Aorta (tissue), 5 donors: Measurements from ENCODE around the gene COL4A2. TPM values are rescaled to one million over a fixed set of nuclear protein-coding genes. Genes with fewer than 3 reads are reported as not detected.

Source experiments
- ATAC-seq: fragments of 200-7000 bp; cut with Tn5 transposase; one replicate; pipeline ENCODE4 v1.9.1; 2022; ENCODE audit warnings: moderate library complexity; ENCODE audit not compliant: low FRiP score
- DNase-seq, 2 donors: peaks; one replicate each; pipeline ENCODE4 v3.0.0-alpha.2; 2020
- H3K27ac ChIP-seq, 2 donors: one replicate each; pipeline ENCODE4 v1.5.1; 2013; ENCODE audit warnings: low read length in 2 of 2, mild to moderate bottlenecking in 2 of 2, moderate library complexity in 2 of 2, control low read depth in 1 of 2, inconsistent platforms in 1 of 2, low read depth in 1 of 2
- H3K27me3 ChIP-seq, 2 donors: one replicate each; pipeline ENCODE4 v1.6.1; 2013; ENCODE audit warnings: control low read depth in 1 of 2, low read length in 1 of 2, mild to moderate bottlenecking in 1 of 2, moderate library complexity in 1 of 2; ENCODE audit not compliant: insufficient read depth in 2 of 2, control insufficient read depth in 1 of 2
- H3K36me3 ChIP-seq, 2 donors: one replicate each; pipeline ENCODE4 v1.6.1; 2013; ENCODE audit warnings: control low read depth in 1 of 2, low read length in 1 of 2, mild to moderate bottlenecking in 1 of 2; ENCODE audit not compliant: insufficient read depth in 2 of 2, control insufficient read depth in 1 of 2
- H3K4me1 ChIP-seq, 2 donors: one replicate each; pipeline ENCODE4 v1.6.1; 2013; ENCODE audit warnings: low read length in 2 of 2, control low read depth in 1 of 2, mild to moderate bottlenecking in 1 of 2, moderate library complexity in 1 of 2; ENCODE audit not compliant: insufficient read depth in 2 of 2, control insufficient read depth in 1 of 2
- H3K4me3 ChIP-seq, 2 donors: one replicate each; pipeline ENCODE4 v1.5.1; 2013; ENCODE audit warnings: low read length in 2 of 2, control low read depth in 1 of 2, mild to moderate bottlenecking in 1 of 2
- H3K9me3 ChIP-seq: one replicate; pipeline ENCODE4 v1.6.1; 2013; ENCODE audit warnings: mild to moderate bottlenecking, low read length; ENCODE audit not compliant: control insufficient read depth
- WGBS, 2 donors: extraction: QIAGEN DNeasy Blood & Tissue Kit; methylation state at CpG; one replicate each; pipeline ENCODE4 v1.1.7; 2013; 5-methylcytosine and 5-hydroxymethylcytosine counted together
- intact Hi-C, 2 donors: fragments of 100-400 bp; cut with DNase I; formaldehyde crosslinking; loops; one replicate each; pipeline versions ENCODE4 v1.14.2 to v1.15.0; 2022
- polyA plus RNA-seq, 2 donors: library from polyadenylated mRNA; stranded (reverse); fragments of 200-250 nt; gene quantifications; one replicate each; pipeline ENCODE4 v1.2.3, GENCODE V29; 2013
- total RNA-seq, 2 donors: library from RNA; stranded (reverse); fragmentation: NEBNext Ultra II Directional; extraction: Animal tissue kit (Norgen Biotek cat#: 25700); gene quantifications; one replicate each; pipeline ENCODE4 v1.2.1, GENCODE V29; 2021
- donor health status: healthy with polysubstance abuse.
- donor health status: Bipolar disorder and iron deficiency.
- donor health status: DM: no; HTN: no; CAD: no.
- donor health status: DM: no; HTN: no; CAD: no.
- donor health status: DM: yes; HTN: yes; CAD: no.

The COL4A2 gene
- total and polyA plus RNA-seq, 4 donors = 117 to 1,110 (median 681) TPM

GRCh38 chr13:110304256-110304655 lies 2.8 kb upstream of the COL4A2 start:
- peak overlapping the region in 1 of 2 donors; percentile 55 for H3K4me3 ChIP-seq
- DNase-seq (no peak), ATAC-seq (peak; percentile 13)
- H3K4me1 ChIP-seq = peaks cover 7 to 10% of the 10 kb centered on the region in 2 donors
- no peaks in the 10 kb centered on the region for H3K27me3 ChIP-seq
- H3K9me3 ChIP-seq = no peaks in the 10 kb centered on the region
- WGBS, 2 donors = 6 to 8% methylated on average over 4 of the region's 4 CpGs
- intact Hi-C loops = loop anchor here in 1 of 2 donors (5.0 kb wide), 1 partner anchor 72 kb away; no protein-coding TSS in a partner anchor
- no peaks in the 10 kb centered on the region for H3K36me3 ChIP-seq
- no peak overlapping the region for H3K27ac ChIP-seq

GRCh38 chr13:110305001-110305400 lies 2.1 kb upstream of the COL4A2 start:
- WGBS, 2 donors = 0 to 3% methylated on average over 4 of the region's 4 CpGs
- Histone ChIP-seq H3K9me3 (no peaks in the 10 kb centered on the region), H3K36me3 (no peaks in the 10 kb centered on the region), H3K4me3 (peak overlapping the region; percentile 55 to 89), H3K27me3 (no peaks in the 10 kb centered on the region), H3K4me1 (peaks cover 7 to 10% of the 10 kb centered on the region in 2 donors), H3K27ac (no peak overlapping the region)
- DNase-seq = no peak
- ATAC-seq = no peak
- intact Hi-C loops = loop anchor here (5.0 kb wide), 4 partner anchors 37 to 83 kb away; no protein-coding TSS in a partner anchor

GRCh38 chr13:110305544-110305943 lies 1.5 kb upstream of the COL4A2 start:
- DNase-seq = no peak
- WGBS, 2 donors = 3 to 4% methylated on average over 2 of the region's 2 CpGs
- peaks cover 7 to 10% of the 10 kb centered on the region in 2 donors for H3K4me1 ChIP-seq
- no peaks in the 10 kb centered on the region for H3K36me3 ChIP-seq
- H3K27me3 ChIP-seq = no peaks in the 10 kb centered on the region
- no peak for ATAC-seq
- intact Hi-C loops = loop anchor here (5.0 kb wide), 4 partner anchors 37 to 83 kb away; no protein-coding TSS in a partner anchor
- H3K4me3 ChIP-seq = peak overlapping the region; percentile 55 to 89
- H3K9me3 ChIP-seq = no peaks in the 10 kb centered on the region
- H3K27ac ChIP-seq = no peak overlapping the region

- Histone ChIP-seq H3K4me3 (peak overlapping the region; percentile 55 to 89), H3K9me3 (no peaks in the 10 kb centered on the region), H3K27ac (peak overlapping the region in 1 of 2 donors; percentile 80), H3K27me3 (no peaks in the 10 kb centered on the region), H3K36me3 (peaks cover 0 to under 1% of the 10 kb centered on the region in 2 donors), H3K4me1 (peaks cover 10% of the 10 kb centered on the region in 2 donors)
- 0 to 2% methylated on average over 6 of the region's 6 CpGs for WGBS, 2 donors
- intact Hi-C loops = loop anchor here (2.0 to 5.0 kb wide), 5 partner anchors 36 to 107 kb away; no protein-coding TSS in a partner anchor
- DNase-seq = no peak
- ATAC-seq = no peak
Observed at GRCh38 chr13:110305949-110306339, 1.1 kb upstream of the COL4A2 start.

GRCh38 chr13:110306340-110306959 lies 634 bp upstream of the COL4A2 start:
- intact Hi-C loops = loop anchor here (2.0 to 5.0 kb wide), 5 partner anchors 36 to 106 kb away; no protein-coding TSS in a partner anchor
- Histone ChIP-seq H3K4me1 (peaks cover 8 to 11% of the 10 kb centered on the region in 2 donors), H3K9me3 (no peaks in the 10 kb centered on the region), H3K36me3 (peaks cover 0 to 1% of the 10 kb centered on the region in 2 donors), H3K27ac (peak overlapping the region; percentile 80 to 89), H3K4me3 (peak overlapping the region; percentile 55 to 89), H3K27me3 (no peaks in the 10 kb centered on the region)
- DNase-seq (no peak), ATAC-seq (peak; percentile 8)
- 1% methylated on average over 46 to 53 of the region's 53 CpGs for WGBS, 2 donors

GRCh38 chr13:110307767-110308655 lies 927 bp downstream of the COL4A2 start:
- intact Hi-C loops = loop anchor here (2.0 to 5.0 kb wide), 5 partner anchors 34 to 105 kb away; no protein-coding TSS in a partner anchor

GRCh38 chr13:110308656-110309359 lies 1.7 kb downstream of the COL4A2 start:
- WGBS, 2 donors = 0 to 2% methylated on average over 31 of the region's 31 CpGs
- DNase-seq (no peak), ATAC-seq (no peak)
- intact Hi-C loops = loop anchor here (5.0 kb wide), 4 partner anchors 33 to 87 kb away; no protein-coding TSS in a partner anchor
- peak overlapping the region; percentile 55 to 89 for H3K4me3 ChIP-seq
- H3K4me1 ChIP-seq = peaks cover 1 to 4% of the 10 kb centered on the region in 2 donors
- H3K36me3 ChIP-seq = peaks cover 0 to 1% of the 10 kb centered on the region in 2 donors
- H3K9me3 ChIP-seq = no peaks in the 10 kb centered on the region
- peak overlapping the region; percentile 51 to 80 for H3K27ac ChIP-seq
- H3K27me3 ChIP-seq = no peaks in the 10 kb centered on the region

More at GRCh38 chr13:110307767-110308655, 927 bp downstream of the COL4A2 start:
- Histone ChIP-seq H3K36me3 (peaks cover 0 to 1% of the 10 kb centered on the region in 2 donors), H3K4me3 (peak overlapping the region; percentile 55 to 89), H3K9me3 (no peaks in the 10 kb centered on the region), H3K27ac (peak overlapping the region; percentile 80 to 91), H3K4me1 (peaks cover 6 to 7% of the 10 kb centered on the region in 2 donors), H3K27me3 (no peaks in the 10 kb centered on the region)
- peak; percentile 25 for ATAC-seq
- WGBS, 2 donors = 0 to 1% methylated on average over 63 to 64 of the region's 64 CpGs
- DNase-seq = no peak
